Mucosa of descending colon (tissue), 3 donors: Measurements from ENCODE around the gene ERBB3. TPM values are rescaled to one million over a fixed set of nuclear protein-coding genes. Genes with fewer than 3 reads are reported as not detected.

Experiments used
- ATAC-seq: fragments of 200-7000 bp; cut with Tn5 transposase; one replicate; pipeline ENCODE4 v1.9.1; 2020; ENCODE audit warnings: mild to moderate bottlenecking, moderate library complexity
- DNase-seq, 3 donors: peaks; one replicate each; pipeline ENCODE4 v3.0.0-alpha.2; 2020
- H3K36me3 ChIP-seq: fragments of 200-600 bp; one replicate; pipeline ENCODE4 v1.8.0; 2021; ENCODE audit warnings: low read depth, mild to moderate bottlenecking
- H3K4me1 ChIP-seq: fragments of 200-600 bp; one replicate; pipeline ENCODE4 v1.8.0; 2021; ENCODE audit warnings: low read depth, mild to moderate bottlenecking
- H3K4me3 ChIP-seq: fragments of 200-600 bp; one replicate; pipeline ENCODE4 v1.8.0; 2021; ENCODE audit warnings: mild to moderate bottlenecking
- H3K9me3 ChIP-seq: fragments of 200-600 bp; one replicate; pipeline ENCODE4 v1.8.0; 2021; ENCODE audit warnings: mild to moderate bottlenecking
- intact Hi-C, 2 donors: fragments of 100-400 bp; cut with DNase I in 1 of 2; cut with micrococcal nuclease in 1 of 2; formaldehyde crosslinking; loops; one replicate each; pipeline versions ENCODE4 v1.11.0 to v1.11.1; 2022; cut with DNase I, micrococcal nuclease
- total RNA-seq, 3 donors: library from RNA; stranded (reverse); fragmentation: NEBNext Ultra II Directional in 2 of 3; extraction: Animal tissue kit (Norgen Biotek cat#: 25700) in 2 of 3; gene quantifications; one replicate each; pipeline versions ENCODE4 v1.2.1 to v1.2.4, GENCODE V29; 2021 to 2023
- TF ChIP-seq, protein P1 (sequence below): fragments of 200-600 bp; IDR thresholded peaks from one replicate; pipeline ENCODE4 v1.8.0; 2022; ENCODE audit warnings: antibody characterized with exemption, mild to moderate bottlenecking
- donor health status: DM: no; HTN: no; CAD: no; lungs with moderate emphysema.
- donor health status: DM: no; HTN: no; CAD: no.
- donor health status: DM: no; HTN: yes; CAD: no.

The ERBB3 gene
- total RNA-seq, 3 donors from 2014 or later, result 136 to 423 (median 212) TPM

DNA sequence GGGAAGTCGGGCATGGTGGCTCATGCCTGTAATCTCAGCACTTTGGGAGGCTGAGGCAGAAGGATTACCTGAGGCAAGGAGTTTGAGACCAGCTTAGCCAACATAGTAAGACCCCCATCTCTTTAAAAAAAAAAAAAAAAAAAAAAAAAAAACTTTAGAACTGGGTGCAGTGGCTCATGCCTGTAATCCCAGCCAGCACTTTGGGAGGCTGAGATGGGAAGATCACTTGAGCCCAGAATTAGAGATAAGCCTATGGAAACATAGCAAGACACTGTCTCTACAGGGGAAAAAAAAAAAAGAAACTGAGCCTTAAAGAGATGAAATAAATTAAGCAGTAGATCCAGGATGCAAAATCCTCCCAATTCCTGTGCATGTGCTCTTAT is 22.7 kb downstream of the ERBB3 start:
- Histone ChIP-seq H3K9me3 (no peaks in the 10 kb centered on the region), H3K4me1 (peaks cover 22% of the 10 kb centered on the region), H3K4me3 (no peak overlapping the region), H3K36me3 (no peaks in the 10 kb centered on the region)
- TF ChIP-seq, protein P1, sequence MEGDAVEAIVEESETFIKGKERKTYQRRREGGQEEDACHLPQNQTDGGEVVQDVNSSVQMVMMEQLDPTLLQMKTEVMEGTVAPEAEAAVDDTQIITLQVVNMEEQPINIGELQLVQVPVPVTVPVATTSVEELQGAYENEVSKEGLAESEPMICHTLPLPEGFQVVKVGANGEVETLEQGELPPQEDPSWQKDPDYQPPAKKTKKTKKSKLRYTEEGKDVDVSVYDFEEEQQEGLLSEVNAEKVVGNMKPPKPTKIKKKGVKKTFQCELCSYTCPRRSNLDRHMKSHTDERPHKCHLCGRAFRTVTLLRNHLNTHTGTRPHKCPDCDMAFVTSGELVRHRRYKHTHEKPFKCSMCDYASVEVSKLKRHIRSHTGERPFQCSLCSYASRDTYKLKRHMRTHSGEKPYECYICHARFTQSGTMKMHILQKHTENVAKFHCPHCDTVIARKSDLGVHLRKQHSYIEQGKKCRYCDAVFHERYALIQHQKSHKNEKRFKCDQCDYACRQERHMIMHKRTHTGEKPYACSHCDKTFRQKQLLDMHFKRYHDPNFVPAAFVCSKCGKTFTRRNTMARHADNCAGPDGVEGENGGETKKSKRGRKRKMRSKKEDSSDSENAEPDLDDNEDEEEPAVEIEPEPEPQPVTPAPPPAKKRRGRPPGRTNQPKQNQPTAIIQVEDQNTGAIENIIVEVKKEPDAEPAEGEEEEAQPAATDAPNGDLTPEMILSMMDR, result no peak
- no peak for DNase-seq
- ATAC-seq, result no peak
- intact Hi-C loops, result no loop called here

DNA sequence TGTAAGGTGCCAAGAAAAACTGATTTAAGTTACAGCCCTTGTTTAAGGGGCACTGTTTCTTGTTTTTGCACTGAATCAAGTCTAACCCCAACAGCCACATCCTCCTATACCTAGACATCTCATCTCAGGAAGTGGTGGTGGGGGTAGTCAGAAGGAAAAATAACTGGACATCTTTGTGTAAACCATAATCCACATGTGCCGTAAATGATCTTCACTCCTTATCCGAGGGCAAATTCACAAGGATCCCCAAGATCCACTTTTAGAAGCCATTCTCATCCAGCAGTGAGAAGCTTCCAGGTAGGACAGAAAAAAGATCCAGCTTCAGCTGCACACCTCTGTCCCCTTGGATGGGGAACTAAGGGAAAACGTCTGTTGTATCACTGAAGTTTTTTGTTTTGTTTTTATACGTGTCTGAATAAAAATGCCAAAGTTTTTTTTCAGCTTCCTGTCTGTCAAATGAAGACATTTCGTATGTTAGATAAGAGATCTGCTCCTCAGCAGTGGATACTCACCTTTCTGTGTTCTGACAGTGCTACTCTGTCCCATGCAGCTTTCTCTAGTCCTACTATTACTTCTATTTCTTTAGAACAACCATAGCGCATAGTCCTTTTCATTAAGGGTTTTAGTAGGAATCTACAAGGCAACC is 23.2 kb downstream of the ERBB3 start:
- Histone ChIP-seq H3K4me1 (peaks cover 22% of the 10 kb centered on the region), H3K9me3 (no peaks in the 10 kb centered on the region), H3K4me3 (no peak overlapping the region), H3K36me3 (no peaks in the 10 kb centered on the region)
- TF ChIP-seq, protein P1, result no peak
- ATAC-seq (no peak), DNase-seq (no peak)
- intact Hi-C loops, result no loop called here

DNA sequence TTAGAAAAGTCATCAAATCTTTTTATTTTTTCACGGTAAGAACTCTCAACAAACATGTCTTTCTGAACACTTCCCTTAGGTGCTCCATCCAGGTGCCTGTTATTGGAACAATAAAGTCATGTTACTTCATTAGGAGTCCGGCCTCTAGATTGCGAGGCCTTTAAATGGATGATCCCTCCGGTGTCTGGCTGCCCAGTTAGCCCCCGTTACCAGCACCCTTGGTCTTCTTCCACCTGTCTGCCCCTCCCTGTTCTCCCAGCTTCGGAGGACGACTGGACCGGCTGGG is 23.8 kb downstream of the ERBB3 start:
- intact Hi-C loops, result no loop called here
- no peaks in the 10 kb centered on the region for H3K36me3 ChIP-seq

DNA sequence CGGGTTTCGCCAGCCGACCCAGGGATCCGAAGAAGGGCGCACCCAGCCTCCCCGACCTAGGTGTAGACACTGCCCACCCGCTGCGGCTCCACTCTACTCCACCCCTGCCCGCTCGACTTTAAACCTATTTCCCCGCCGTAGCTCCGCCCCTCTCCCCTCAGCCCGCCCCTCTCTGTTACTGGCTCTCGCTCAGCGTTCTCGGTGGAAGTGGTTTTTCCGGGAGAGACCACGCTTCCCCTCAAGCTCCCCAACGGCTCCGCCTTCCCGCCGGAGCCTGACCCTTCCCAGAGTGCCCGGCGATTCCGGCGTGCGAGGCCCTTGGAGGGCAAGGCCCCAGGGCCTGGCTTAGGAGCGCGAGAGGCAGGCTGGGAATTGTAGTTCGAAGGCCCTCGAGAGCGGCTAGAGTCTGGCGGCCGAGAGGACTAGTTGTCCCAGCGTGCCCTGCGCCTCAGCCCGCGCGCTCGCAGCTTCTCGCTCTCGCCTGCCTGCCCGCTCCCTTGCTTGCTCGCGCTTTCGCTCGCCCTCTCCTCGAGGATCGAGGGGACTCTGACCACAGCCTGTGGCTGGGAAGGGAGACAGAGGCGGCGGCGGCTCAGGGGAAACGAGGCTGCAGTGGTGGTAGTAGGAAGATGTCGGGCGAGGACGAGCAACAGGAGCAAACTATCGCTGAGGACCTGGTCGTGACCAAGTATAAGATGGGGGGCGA is 24.3 kb downstream of the ERBB3 start, which contains the start of gene PA2G4:
PA2G4 (plus strand) TSS at position 451 of the 706 bp plus-strand sequence; CDS start at position 630, 179 bp downstream.
- DNase-seq, result peak; percentile 97 to 98 (median 98)
- peak; percentile 95 for ATAC-seq
- no peaks in the 10 kb centered on the region for H3K36me3 ChIP-seq
- intact Hi-C loops, result no loop called here
- TF ChIP-seq, protein P1, result peak; percentile 9
- no peaks in the 10 kb centered on the region for H3K9me3 ChIP-seq
- H3K4me3 ChIP-seq, result peak within 1 kb of the TSS; percentile 67
- H3K4me1 ChIP-seq, result peaks cover 22% of the 10 kb centered on the region

More for the DNA sequence above, 23.8 kb downstream of the ERBB3 start:
- DNase-seq (no peak), ATAC-seq (no peak)
- H3K4me1 ChIP-seq, result peaks cover 22% of the 10 kb centered on the region
- no peaks in the 10 kb centered on the region for H3K9me3 ChIP-seq
- TF ChIP-seq, protein P1, result no peak
- H3K4me3 ChIP-seq, result peak overlapping the region; percentile 67

DNA sequence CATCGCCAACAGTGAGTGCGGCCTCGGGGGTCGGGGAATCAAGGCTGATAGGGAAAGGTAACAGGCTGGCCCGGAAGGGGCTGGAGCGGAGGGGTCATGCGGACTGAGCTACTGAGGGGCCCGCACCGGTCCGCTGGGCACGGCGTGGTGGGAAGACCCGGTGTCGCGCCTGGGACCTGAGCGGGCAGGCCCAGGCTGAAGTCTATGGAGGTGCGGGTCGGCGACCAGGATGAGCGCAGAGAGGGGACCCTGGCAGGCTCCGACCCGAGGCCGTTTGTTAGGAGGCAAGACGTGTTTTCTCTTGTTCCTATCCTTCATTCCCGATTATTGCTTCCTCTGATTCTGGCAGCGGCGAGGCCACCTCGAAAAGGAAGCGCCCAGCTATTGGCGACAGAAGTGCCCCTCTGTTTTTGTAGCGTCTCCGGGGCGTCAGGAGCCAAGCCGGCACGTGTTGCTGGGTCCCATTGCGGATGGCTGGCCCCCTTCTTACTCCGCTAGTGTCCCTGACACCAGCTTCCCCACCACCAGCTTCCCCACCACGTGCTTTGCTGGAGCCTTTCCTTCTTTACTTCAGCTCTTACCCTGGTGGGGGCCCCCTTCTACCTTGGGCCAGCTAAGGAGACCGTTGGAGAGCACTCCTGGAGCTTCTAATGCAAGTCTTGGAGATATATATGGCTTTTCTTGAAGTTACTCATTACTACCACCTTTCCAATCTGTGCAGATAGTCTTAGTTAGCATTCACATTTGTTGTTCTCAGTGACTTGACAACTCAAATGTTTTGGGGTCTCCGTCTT is 25.0 kb downstream of the ERBB3 start:
- ATAC-seq, result peak; percentile 39

More for the DNA sequence above, 25.0 kb downstream of the ERBB3 start:
- H3K4me3 ChIP-seq, result peak overlapping the region; percentile 67
- H3K9me3 ChIP-seq, result no peaks in the 10 kb centered on the region
- intact Hi-C loops, result no loop called here
- TF ChIP-seq, protein P1, result no peak
- H3K4me1 ChIP-seq, result peaks cover 22% of the 10 kb centered on the region
- H3K36me3 ChIP-seq, result no peaks in the 10 kb centered on the region
- DNase-seq, result peak in 2 of 3 donors; percentile 46 to 79
